ENCODE measurements around the gene RAD51B. TPM values are rescaled to one million over a fixed set of nuclear protein-coding genes. Genes with fewer than 3 reads are reported as not detected.

The RAD51B gene
- total RNA-seq, 1 donor from 2014 or later: 3.8 TPM

DNA sequence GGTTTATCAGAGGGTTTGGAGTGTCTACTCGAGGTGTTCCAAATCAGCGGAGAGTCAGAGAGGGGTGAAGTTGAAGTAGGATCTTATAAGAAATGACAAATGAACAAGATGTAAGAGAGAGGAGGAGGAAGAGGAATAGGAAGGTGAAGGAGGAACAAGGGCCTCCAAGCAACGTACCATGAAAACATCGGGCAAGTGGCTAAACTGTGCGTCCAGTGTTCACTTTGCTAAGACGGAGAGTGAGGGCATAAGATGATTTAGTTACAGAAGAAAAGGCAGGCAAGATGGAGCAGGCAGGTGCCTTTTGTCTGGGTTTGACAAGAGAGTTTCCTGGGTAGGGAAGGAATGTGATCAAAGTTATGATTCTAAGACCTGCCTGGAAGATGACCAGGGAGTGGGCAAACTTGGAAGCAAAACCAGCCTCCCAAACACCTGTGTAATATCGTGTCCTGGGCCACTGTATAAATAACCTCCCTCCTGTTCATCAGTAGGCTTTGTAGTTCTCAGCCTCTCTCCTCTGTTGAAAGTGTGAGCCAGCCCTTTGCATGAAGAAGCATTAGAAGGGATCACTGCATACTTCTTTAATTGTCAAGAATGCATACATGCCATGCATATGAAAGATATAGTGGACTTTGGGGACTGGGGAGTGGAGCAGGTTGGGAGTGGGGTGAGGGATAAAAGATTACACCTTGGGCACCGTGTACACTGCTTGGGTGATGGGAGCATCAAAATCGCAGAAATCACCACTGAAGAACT, 861.9 kb downstream of the RAD51B start:
- intact Hi-C loops (cut with DNase I): loop anchor here (2.0 to 5.0 kb wide), 5 partner anchors 41 to 119 kb away; no protein-coding TSS in a partner anchor
- DNase-seq (ENCODE audit: low spot score): peak; percentile 70

- DNase-seq (ENCODE audit: low spot score): peak; percentile 79
- intact Hi-C loops (cut with DNase I): loop anchor here (2.0 to 5.0 kb wide), 5 partner anchors 40 to 120 kb away; no protein-coding TSS in a partner anchor
These were observed 862.9 kb downstream of the RAD51B start for GRCh38 chr14:68682166-68683103.

- intact Hi-C loops (cut with DNase I): loop anchor here (2.0 to 5.0 kb wide), 5 partner anchors 39 to 121 kb away; no protein-coding TSS in a partner anchor
- DNase-seq (ENCODE audit: low spot score): peak; percentile 73
These were observed 863.7 kb downstream of the RAD51B start for GRCh38 chr14:68683326-68683725.

DNA sequence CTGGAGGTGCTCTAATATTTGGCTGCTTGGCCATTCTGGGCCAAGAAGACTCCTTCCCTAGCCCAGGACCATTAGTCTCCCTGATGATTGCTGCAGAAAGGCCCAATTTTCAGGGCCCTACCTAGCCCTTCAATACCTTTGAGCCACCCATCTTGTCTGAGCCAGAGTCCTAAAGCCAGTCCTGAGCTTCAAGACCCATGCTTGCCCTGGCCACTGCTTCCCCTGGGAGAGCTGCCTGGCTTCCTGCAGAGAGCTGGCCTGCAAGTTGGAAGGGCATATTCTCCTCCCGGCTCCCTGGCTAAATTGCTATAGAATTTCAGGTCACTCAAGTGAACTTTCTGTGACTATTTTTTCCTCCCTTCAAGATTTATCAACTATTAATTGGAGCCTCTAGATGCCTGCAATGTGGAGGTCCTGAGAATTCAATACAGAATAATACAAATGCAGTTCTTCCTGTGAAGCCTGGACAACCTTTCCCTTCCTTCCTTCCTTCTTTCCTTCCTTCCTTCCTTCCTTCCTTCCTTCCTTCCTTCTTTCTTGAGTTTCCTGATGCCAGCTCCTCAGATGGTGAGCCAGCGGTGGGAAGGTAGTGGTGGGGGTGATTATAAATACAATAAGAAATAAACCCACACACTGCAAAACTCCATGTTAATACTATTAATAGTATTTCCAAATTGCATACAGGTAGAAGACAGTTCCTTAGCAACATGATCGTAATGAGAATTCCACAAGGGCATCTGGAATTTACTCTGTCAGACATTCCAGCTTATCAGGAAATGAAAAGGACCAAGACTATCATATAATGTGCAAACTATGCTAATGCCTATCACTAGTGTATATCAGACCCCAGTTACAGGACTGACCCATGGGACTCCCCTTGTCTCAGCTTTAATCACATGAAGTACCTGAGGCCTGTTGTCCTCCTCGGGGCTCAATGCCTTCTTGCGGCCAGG, 865.2 kb downstream of the RAD51B start:
- peak; percentile 74 for DNase-seq (ENCODE audit: low spot score)

GRCh38 chr14:68685419-68686204, 866.0 kb downstream of the RAD51B start:
- intact Hi-C loops (cut with DNase I): no loop called here
- DNase-seq (ENCODE audit: low spot score): peak; percentile 50

More for the DNA sequence above, 865.2 kb downstream of the RAD51B start:
- intact Hi-C loops (cut with DNase I): loop anchor here (5.0 kb wide), 4 partner anchors 38 to 122 kb away; no protein-coding TSS in a partner anchor

- intact Hi-C loops (cut with DNase I): no loop called here
- DNase-seq (ENCODE audit: low spot score): no peak
These were observed 866.6 kb downstream of the RAD51B start for GRCh38 chr14:68686205-68686465.

DNA sequence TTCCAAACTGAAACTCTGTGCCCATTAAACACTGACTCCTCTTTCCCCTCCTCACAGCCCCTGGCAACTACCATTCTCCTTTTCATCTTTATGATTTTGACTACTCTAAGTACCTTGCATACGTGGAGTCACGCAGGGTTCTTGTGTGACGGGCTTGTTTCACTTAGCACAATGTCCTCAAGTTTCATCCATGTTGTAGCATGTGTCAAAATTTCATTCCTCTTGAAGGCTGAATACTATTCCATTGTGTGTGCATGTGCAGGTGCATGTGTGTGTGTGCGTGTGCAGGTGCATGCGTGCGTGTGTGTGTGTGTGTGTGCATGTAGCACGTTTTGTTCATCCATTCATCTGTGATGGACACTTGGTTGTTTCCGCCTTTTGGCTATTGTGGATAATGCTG, 867.1 kb downstream of the RAD51B start:
- no peak for DNase-seq (ENCODE audit: low spot score)

GRCh38 chr14:68687746-68688145, 868.2 kb downstream of the RAD51B start:
- intact Hi-C loops (cut with DNase I): no loop called here
- peak; percentile 69 for DNase-seq (ENCODE audit: low spot score)

More for the DNA sequence above, 867.1 kb downstream of the RAD51B start:
- intact Hi-C loops (cut with DNase I): no loop called here

DNA sequence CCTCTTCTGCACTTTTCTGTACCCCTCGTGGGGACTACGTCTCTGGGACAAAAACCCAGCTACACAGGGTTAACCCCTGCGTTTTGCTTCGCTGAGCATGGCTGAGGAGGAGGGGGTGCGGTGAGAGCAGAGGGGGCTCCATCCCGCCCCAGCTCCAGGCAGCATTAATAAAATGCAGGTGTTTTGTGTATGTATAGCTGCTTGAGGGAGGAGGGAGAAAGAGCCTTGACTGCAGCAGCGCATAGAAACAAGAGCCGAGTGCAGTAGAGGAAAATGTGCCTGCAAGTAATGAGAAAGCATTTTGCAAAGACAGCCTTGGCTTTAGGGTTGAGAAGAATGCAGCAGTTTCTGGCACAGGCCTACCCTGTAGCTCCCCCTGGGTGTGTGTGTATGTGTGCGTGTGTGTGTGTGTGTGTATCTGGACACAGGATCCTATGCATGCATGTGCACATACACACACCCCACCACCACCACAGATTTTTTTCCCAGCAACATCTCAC, 869.3 kb downstream of the RAD51B start:
- intact Hi-C loops (cut with DNase I): no loop called here
- DNase-seq (ENCODE audit: low spot score): peak; percentile 39

GRCh38 chr14:68689511-68689910, 869.9 kb downstream of the RAD51B start:
- intact Hi-C loops (cut with DNase I): no loop called here
- DNase-seq (ENCODE audit: low spot score): peak; percentile 27

DNA sequence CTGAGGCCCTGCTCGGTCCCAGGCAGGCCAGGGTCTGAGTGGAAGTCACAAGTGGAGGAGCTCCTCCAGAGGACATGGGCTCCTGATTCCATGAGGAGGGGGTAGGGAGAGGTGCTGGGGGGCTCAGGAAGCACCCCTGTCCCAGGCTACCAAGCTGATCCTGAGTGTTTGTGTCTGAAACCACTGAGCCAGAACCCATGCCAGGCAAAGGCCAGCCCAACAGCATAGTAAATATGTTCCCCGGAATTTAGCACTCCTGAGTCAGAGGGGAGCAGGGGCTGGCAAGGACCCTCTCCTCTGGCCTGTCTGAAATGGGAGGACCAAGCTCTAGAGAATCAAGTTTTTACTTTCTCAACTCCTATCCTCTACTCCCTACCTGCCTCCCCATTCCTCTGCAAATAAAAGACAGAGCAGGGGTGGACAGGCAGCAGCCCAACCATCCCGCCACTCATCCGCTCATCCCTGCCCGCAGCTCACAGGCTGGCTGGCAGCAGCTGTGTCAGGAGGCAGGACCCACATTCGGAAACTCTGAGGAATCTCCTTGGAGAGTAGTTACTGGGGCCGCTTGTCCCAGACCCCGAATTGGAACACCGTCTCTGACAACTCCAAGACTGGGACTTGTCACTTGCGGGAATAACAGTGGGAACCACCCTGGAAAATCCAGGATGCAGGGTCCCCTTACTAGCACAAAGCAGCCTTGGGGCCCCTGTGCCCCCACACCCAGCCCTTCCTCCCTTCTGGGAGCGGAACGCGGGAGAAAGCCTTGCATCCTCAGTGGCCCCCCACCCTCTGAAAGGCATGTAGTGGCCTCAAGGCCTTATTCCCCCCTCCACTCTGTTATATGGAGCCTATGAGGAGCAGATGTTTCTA, 870.7 kb downstream of the RAD51B start:
- intact Hi-C loops (cut with DNase I): no loop called here

GRCh38 chr14:68691031-68691791, 871.6 kb downstream of the RAD51B start:
- intact Hi-C loops (cut with DNase I): no loop called here
- peak; percentile 70 for DNase-seq (ENCODE audit: low spot score)

More for the DNA sequence above, 870.7 kb downstream of the RAD51B start:
- DNase-seq (ENCODE audit: low spot score): peak; percentile 47

DNA sequence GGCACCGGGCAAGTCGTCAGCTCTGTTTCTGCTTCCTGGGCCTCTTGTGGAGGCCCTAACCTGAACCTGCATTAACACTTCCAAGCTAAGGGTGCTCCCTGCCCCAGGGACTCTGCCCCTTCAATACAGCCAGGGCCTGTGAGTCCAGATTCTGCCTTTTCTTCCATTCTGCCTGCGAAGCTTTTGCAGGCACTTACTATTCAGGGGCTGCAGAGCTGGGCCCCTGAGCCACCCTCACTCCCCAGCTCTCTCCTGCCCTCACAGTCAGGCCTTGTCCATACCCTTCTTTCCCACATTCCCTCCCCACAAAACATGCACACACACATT, 872.2 kb downstream of the RAD51B start:
- no peak for DNase-seq (ENCODE audit: low spot score)
- intact Hi-C loops (cut with DNase I): no loop called here

GRCh38 chr14:68692216-68692615, 872.6 kb downstream of the RAD51B start:
- DNase-seq (ENCODE audit: low spot score): peak; percentile 38
- intact Hi-C loops (cut with DNase I): no loop called here

- peak; percentile 64 for DNase-seq (ENCODE audit: low spot score)
- intact Hi-C loops (cut with DNase I): no loop called here
These were observed 873.6 kb downstream of the RAD51B start for GRCh38 chr14:68692916-68693771.

- peak; percentile 36 for DNase-seq (ENCODE audit: low spot score)
- intact Hi-C loops (cut with DNase I): no loop called here
These were observed 874.3 kb downstream of the RAD51B start for GRCh38 chr14:68693926-68694325.
